Endothelial cell of hepatic sinusoid (primary cell): ENCODE data around the gene CACNA2D1.
"Not testable (repeated sequence)": the region's sequence is repeated elsewhere in the genome, so short reads cannot be mapped to it uniquely, and the experiment has no call there.

Experiments used
- in situ Hi-C: cut with HindIII; loops from 2 replicates; pipeline ENCODE4 v1.10.0; 2017; ENCODE audit warnings: low sequenced_read_pairs

The CACNA2D1 gene

DNA sequence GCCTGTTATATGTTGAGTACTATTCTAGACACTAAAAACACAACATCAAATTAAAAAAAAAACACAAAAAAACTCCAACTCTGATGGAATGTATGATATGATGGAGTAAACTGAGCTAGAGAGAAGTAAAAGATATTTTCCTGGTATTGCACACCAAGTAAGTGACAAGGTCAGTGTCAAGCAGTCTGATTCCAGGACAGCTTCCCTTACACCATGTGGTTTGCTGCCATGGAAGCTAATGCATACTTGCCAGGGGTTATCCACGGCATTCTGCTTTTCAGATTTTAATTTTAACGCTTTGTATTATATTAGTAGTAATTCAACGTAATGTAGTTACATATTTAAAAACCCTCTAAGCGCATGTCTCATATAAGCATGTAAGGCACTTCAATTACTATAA lies 48.4 kb downstream of the CACNA2D1 start:
- in situ Hi-C loops = no loop called here

DNA sequence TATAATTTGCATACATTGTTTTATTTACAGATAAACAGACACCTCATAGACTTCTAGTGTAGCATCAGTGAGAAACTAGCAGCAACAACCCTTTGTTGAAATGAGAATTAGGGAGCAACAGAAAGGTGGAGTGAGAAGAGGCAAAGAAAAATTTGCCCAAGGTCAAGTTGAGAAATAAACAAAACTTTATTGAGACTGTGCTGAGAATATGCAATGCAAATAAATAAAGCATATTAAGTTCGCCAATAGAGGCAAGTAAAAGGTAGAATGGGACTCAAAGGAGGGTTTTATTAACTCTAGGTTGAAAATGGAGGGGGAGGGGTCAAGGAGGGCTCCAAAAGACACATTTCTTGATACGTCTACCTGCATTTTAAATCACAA lies 49.7 kb downstream of the CACNA2D1 start:
- in situ Hi-C loops = no loop called here

DNA sequence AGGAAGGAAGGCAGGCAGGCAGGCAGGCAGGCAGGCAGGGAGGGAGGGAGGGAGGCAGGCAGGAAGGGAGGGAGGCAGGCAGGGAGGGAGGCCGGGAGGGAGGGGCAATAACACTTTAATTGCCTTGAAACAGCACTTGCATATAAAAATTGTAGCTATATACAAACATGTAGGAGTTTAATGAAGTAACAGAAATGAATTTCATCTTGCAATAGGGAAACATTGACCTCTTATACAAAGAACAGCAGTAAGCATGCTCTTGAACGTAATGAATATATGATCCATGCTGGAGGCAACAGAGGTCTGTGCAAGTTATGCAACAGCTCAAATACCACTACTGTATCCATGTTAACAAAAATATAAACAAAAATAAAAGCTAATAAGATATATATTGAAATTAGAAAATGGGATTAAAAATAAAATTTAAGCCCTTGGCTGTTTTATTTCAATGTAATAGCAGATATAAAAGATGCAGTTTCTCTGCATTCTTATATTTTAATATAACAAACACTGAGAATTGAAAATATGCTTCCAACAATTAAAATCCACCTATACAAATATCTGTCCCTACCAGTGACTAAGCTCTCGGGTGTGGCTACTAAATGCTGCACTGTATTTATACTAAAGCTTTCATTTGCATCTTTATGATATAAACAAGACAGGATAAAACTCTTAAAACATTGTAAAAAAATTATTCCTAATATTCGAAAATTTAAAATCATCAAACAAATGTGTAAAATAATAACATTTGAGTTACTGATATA lies 50.3 kb downstream of the CACNA2D1 start:
- in situ Hi-C loops = no loop called here

DNA sequence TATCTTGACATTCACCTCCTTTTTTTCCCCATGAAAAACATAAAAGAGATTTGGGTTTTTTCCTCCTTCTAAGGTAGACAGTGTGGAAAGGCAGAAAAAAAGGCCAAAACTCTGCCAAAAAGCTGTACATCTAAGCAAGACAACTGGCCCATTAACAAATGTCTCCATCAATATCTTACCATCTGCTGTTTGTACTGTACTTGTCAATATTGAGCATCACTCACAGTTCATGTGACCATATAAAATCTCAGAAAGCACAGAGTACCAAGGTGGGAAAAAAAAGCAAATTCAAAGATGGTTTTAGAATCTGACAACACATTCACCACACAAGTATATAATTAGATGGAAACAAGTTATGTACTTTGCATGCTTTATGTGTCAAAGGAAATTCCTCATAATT lies 52.6 kb downstream of the CACNA2D1 start:
- in situ Hi-C loops = no loop called here

DNA sequence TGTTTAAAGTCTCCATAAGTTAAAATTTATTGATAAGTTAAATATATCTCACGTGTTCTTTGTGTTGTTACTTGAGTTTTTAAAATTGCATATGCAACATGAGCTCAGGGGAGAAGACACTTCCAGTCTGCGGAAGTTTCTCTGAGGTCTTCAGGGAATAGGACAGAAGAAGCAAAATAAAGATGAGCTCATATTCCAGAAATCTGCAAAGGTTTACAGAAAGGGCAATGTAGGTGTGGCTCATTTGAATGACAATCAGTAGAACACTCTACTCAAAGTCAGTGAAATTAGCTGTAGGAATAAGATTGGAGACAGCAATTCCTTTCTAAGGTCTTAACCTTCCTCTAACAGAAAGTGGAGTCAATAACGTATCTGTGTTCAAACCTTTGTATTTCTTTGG lies 53.7 kb downstream of the CACNA2D1 start:
- in situ Hi-C loops = no loop called here

DNA sequence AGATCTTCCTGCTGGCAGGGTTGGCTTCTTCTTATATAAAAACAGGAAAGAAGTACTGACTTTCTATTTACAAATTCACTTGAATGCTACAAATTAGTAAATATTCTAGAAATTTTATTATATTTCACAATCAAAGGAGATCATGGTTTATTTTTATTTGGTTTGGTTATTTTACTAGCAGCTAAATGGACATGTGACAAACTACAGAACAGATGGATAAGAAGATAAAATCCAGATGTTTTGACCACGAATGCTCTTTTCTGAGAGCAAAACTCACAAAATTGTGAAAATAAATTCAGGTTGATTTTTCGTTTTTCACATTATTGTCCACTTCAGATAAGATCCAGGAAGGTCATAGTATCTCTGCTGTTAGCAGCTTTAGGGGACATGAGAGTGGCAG lies 55.4 kb downstream of the CACNA2D1 start:
- in situ Hi-C loops = no loop called here

DNA sequence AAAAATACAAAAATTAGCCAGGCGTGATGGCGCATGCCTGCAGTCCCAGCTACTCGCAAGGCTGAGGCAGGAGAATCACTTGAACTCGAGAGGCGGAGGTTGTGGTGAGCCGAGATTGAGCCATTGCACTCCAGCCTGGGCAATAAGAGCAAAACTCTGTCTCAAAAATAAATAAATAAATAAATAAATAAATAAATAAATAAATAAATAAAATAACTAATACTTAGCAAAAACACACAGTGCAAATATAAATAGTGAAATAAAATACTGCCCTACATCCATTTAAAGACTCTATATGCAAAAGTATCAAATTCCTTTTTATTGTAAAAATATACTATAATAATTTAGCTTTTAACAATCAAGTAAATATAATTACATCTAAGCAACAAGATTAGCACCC lies 57.0 kb downstream of the CACNA2D1 start:
- in situ Hi-C loops = not testable (repeated sequence)

DNA sequence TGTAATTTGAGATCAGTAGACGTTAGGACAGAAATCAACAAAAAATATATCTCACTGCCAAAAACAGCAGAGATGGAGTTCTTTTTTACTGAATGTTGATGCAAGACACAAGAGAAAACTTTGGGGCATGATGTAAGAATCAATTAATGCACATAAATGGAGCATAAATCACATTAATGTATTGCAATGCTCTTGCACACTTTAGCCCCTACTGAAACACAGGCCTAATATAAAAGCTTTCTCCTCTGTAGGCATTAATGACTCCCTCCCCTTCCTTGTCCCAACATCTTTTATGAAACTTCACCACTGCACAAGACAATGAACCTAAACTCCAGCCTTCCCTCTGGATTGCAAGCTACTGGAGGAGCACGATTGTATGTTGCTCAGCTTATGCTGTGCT lies 58.8 kb downstream of the CACNA2D1 start:
- in situ Hi-C loops = no loop called here

DNA sequence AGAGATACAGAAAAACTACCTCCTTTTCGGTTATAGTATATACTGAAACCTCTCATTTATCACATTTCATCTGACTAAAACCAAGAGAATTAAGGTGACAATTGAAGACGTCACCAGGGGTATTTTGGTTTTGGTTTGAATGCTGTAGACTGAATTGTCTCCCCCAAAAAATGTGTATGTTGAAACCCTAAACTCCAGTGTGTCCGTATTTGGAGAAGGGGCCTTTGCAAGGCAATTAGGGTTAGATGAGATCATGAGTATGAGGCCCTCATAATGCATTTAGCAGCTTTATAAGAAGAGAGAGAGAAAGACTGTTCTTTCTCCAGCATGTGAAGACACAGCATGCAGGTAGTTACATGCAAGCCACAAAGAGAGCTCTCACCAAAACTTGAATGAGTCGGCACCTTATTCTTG lies 59.5 kb downstream of the CACNA2D1 start:
- in situ Hi-C loops = no loop called here

DNA sequence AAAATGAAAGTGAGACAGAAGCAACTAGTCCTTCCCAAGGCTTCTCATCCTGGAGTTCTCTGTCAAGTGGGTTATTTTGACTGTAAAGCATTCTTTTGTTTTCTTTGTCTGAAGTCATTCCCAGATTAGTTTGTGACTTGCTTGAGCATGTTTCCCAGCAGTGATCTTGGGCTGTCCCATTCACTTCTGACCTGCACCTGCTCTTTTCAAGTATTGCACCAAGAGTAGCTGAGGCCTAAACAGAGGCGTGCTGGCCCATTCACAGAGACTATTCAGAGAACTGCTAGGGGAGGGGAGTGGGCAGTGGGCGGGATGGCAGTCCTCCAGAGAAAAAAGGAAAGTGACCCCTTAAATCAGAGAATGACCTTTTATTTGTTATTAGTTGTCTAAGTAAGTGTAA lies 61.3 kb downstream of the CACNA2D1 start:
- in situ Hi-C loops = no loop called here

DNA sequence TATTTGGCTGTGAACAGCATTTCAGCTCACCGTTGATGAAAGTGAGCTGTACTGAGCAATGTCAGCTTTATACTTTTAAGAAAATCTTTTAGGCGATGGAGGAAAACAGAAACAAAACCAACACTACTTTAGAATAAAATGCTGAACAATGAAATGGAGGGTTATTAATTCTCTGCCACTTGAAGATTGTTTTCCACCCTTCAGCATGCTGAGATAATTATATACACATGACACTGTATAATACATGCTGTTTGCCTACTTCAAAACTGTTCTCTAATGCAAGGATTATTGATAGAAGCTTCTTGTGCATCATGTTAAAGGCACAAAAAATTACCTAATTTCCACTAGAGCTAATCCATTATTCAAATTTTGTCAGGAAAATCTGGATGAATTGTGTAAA lies 66.8 kb downstream of the CACNA2D1 start:
- in situ Hi-C loops = no loop called here

DNA sequence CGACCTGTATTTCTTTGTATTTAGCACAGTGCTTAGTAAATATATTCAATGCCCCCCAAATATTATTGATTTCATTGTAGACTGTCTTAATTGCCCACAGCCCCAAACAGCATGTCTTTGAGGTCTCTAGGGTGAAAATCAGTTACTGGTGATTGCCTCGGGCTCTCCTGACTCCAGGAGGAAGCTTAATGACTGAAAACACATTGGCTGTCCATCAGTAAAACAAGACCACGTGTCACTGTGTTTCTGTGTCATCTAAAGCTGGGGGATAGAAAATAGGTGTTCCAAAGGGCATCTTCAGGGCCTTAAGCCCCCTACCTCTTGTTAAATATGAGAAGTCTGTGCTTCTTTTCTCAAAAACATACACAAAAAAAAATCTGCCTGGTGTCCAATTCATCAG lies 67.9 kb downstream of the CACNA2D1 start:
- in situ Hi-C loops = no loop called here

DNA sequence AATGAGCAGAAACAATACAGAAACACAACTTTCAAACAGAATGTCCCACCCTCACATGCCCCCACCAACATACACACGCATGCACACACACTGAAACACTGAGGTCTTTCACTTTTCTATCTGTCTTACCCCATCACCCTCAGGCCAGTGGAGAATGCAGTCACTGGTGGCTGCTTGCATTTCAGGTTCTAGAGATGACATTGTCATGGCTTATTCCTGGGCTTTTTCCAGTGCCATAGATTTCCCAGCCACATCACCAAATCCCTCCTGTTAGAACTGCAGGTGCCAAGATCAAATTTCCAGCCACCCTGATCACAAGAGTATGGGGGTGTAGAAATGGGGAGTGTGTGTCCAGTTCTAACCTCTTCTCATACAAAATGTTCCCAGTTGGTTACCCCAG lies 68.4 kb downstream of the CACNA2D1 start:
- in situ Hi-C loops = no loop called here

DNA sequence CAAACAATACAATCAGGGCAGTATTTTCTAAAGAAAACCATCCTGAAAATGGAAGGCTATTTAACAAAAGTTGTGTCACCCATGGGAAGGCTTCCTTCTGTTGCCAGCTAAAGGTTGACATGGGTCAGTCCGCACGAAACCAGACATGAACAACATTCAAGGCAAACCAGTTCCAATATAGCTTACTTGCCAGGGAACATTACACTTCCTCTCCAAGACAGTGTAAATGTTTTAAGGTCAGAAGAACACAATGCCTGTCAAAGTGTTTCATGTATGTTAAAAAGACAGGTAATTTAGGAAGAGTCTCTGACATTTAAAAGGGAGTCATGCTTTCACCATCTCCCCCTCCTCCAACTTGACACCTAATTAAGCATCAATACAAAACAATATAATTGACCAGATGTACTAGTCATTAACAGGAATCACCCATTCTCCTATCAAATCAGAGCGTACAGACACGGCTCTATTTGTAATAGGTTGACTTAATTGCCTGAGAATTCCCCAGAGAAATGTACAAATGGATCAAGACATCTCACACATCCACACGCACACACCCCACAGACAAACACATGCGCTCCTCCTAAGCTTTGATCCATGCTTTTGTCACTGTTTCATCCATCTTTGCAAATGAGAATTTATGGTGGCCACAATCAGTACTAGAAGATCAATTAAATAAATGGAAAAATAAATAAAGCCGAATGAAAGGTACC lies 69.5 kb downstream of the CACNA2D1 start:
- in situ Hi-C loops = no loop called here

DNA sequence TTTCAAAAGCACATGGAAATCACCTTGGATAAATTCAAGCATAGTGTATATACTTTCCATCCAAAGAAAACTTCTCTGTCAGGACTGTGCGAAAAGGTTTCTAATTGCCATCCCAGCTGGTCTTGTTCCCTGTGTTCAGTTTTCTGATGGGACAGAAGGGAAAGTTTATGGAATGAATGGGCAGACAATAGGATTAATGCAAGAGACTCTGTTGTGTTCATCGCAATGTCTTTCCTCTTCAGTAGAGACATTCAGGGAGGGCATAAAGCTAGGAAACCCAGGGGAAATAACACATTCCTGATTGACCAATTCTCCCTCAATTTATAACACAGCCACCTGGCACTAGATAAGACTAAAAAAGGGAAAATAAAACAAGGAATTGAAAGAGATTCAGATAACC lies 78.9 kb downstream of the CACNA2D1 start:
- in situ Hi-C loops = no loop called here

DNA sequence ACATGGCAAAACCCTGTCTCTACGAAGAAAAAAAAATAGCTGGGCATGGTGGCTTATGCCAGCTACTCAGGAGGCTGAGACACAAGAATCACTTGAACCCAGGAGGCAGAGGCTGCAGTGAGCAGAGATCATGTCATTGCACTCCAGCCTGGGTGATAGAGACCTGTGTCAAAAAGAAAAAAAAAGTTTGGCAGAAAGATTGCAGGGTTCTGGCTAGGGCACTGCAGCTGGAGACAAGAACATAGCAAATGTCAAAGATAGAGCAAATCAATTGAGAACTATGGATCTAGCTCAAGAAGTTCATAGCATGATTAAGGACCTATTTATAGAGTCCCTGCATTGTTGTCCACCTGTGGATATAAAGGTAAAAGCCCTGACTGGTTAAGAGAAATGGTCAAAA lies 79.5 kb downstream of the CACNA2D1 start:
- in situ Hi-C loops = no loop called here

DNA sequence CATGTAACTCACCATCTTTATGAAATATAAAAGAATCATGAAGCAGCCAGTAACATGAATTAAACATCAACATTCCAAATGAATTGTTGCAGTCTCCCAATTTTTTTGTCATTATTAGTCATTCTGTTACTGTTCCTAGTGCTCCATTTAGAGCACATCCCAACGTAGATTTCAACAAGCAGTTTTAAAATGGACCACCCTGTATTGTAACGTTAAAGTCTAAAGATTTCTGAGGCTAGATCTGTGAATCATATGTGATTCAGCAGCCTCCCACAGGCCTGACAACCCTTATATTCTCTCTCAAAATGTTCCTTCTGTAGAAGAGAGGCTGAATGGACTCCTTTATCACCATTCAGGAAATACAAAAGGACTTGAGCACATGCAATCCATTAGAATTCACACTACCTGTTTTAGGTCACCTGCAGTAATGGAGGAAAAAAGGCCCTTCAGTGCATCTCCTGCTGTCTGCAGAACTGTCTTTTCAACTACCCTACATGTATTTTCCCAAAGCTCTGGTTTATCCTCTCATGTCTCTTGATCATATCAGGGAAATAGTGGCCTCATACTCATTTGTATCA lies 81.4 kb downstream of the CACNA2D1 start:
- in situ Hi-C loops = no loop called here

DNA sequence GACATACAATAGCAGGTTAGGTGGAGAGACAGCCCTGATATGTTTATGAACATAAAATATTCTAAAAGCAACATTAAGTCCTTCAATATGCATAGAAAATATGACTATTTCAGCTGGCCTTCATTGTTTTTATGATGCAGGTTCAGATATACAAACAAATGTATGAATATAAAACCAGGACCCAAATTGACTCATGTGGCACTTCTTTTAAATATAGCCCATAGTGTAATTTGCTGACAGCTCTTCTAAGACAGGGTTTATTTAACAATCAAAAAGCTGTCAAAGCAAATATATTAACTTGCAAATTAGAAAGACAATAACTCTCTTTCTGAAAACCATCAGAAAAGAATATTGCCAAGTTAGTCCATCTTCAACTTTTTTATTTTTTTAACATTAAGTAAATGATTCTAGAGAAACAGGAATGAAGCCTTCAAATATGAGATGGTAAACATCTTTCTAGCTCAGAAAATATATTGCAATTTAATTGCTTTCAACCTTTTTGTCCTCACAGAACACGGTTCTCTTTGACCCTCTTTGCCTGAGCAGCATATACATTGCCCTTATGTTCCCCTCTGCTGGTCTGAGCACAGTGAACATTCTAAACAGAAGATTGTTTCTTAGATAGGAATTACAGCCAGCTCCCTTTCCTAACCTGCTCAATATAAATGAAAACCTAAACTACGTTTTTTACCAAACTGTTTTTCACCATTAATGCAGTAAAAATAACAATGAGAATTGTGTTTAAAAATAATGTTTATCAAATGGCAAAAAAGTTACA lies 82.8 kb downstream of the CACNA2D1 start:
- in situ Hi-C loops = no loop called here

DNA sequence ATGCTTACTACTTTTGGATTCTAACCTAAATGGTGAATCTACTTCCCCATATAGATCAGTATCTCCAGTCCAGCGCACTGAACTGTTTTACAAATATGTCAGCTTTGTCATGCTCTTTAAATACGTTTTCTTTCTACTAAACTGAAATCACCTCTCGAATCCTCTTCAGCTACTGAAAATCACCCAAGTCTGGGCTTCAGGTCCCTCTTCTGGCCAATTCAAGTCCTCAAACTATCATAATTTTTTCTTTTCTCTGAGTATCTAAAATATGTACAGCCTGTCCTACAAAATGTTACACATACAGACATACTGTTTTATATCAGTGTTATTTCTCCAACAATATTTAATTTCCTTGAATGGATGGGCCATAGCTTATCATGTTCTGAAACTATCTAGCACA lies 84.2 kb downstream of the CACNA2D1 start:
- in situ Hi-C loops = no loop called here

DNA sequence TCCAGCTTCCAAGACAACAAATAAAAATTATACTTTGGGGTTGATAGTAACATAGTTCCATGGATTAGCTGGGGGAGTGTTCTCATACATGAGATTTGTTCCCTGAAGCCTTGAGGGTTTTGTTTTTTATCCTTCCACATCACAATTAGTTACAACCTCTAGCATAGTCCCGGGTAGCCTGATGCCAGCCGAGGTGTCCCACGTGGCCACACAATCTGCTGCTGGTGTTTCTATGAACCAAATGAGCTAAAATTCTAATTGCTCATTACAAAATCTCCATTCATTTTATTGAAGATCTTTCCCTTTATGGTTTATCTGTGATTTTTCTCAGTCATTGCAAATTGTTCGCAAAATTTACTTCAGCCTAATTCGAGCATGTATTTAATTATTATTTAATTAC lies 84.7 kb downstream of the CACNA2D1 start:
- in situ Hi-C loops = no loop called here

DNA sequence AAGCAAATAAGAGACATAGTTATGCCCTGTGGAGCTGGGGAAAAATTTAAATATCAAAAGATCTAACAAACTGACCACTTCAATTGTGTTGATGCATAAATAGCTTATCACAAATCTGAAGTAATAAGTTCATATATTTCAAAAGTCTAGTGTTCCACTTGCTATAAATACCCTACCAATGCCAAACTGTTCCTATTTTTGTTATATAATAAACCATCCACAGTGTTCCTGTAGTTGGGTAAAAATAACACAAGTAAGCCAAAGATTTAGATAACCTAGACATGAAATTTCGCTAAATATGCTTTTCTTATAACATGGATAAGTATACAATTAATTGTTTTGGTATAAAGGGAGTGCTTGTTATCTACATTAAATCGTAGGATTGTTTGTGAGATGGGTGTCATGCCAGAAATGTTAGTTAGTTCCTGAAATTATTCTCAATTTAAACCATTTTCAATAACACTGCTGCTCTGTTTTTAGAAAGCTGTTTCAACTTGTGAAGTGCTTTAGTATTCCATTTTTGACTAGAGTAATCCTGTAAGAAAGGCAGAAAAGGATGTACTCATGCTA lies 85.5 kb downstream of the CACNA2D1 start:
- in situ Hi-C loops = no loop called here
